Diencephalon (tissue), 1 donor: ENCODE measurements around the gene SMIM15. TPM values are rescaled to one million over a fixed set of nuclear protein-coding genes. Genes with fewer than 3 reads are reported as not detected.

Experiments used
- total RNA-seq: library from RNA; depleted of rRNA; stranded (reverse); fragments of >200 nt; gene quantifications from one replicate; pipeline ENCODE4 v1.2.3, GENCODE V29; 2014

Gene SMIM15, protein sequence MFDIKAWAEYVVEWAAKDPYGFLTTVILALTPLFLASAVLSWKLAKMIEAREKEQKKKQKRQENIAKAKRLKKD
- total RNA-seq: 35.3 TPM

DNA sequence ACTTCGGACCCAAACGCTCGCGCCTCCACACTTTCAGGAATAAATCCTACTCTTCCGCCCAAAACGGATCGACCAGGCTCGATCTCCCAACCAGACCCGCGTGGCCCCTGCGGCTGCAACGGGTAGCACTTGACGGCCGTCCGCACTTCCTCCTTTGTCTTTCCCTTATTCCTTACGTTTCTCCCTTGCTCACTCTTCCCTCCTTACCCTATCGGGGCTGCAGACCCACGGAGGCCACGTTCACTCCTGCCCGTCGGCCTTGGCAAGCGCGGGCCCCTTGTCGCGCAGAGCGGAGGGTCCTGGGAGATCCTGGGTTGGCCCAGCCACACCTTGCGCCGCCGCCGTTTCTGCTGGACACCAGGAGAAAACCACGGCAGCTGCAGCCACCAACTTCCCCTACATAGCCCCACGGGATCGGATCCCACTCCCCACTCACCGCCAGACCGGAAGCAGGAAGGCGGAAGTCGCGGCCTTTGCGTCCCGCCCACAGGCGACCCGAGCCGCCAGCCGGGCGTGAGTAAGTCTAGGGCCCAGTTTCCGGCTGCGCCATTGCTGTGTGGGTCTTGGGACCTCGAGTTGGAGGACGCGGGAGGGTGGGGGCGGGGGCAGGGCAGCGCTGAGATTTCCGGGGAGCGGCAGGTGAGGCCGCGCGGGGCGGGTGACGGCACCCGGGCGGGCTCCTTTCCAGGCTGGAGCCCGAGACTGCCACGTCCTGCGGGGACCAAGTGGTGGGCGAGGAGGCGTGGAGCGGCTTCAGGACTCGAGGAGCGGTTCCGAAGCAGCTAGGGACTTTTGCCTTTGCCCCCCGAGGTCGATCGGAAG, at the start of gene SMIM15:
Gene SMIM15 (minus strand): TSS at position 459 of the 822 bp plus-strand sequence. CDS start 2,297 bp downstream, outside the sequence.

Other genes starting within 250 kb of the SMIM15 start
- 31.6 TPM for gene ERCC8, start 217.4 kb downstream of the SMIM15 start, total RNA-seq
- gene NDUFAF2, start 217.3 kb downstream of the SMIM15 start, total RNA-seq: 22.8 TPM
- gene ZSWIM6, start 169.8 kb upstream of the SMIM15 start, total RNA-seq: 40.1 TPM